ACHN (cell line): Measurements from ENCODE around the gene TJP1.
"Not testable (repeated sequence)": the region's sequence is repeated elsewhere in the genome, so short reads cannot be mapped to it uniquely, and the experiment has no call there.

Experiments used
- DNase-seq: peaks from one replicate; pipeline ENCODE4 v3.0.0-alpha.2; 2015
- in situ Hi-C: cut with HindIII; loops from 2 replicates; pipeline ENCODE4 v1.10.0; 2017; ENCODE audit warnings: low sequenced_read_pairs, low pct_ligation_motif_present, low pct_unique_long_range_greater_than_20kb

Gene TJP1

GRCh38 chr15:29811691-29812383 is 10.4 kb downstream of the TJP1 start:
- DNase-seq, result no peak
- in situ Hi-C loops, result no loop called here

GRCh38 chr15:29805708-29806104 is 16.6 kb downstream of the TJP1 start:
- in situ Hi-C loops, result no loop called here

GRCh38 chr15:29805043-29805707 is 17.1 kb downstream of the TJP1 start:
- DNase-seq, result no peak
- in situ Hi-C loops, result no loop called here

More at GRCh38 chr15:29805708-29806104, 16.6 kb downstream of the TJP1 start:
- DNase-seq, result no peak

GRCh38 chr15:29802411-29802810 is 19.9 kb downstream of the TJP1 start:
- in situ Hi-C loops, result no loop called here
- no peak for DNase-seq

- in situ Hi-C loops, result no loop called here
- DNase-seq, result no peak
Measured at GRCh38 chr15:29800491-29801366, 21.5 kb downstream of the TJP1 start.

GRCh38 chr15:29799859-29800258 is 22.4 kb downstream of the TJP1 start:
- no peak for DNase-seq

GRCh38 chr15:29795610-29796009 is 26.7 kb downstream of the TJP1 start:
- DNase-seq, result no peak
- in situ Hi-C loops, result no loop called here

More at GRCh38 chr15:29799859-29800258, 22.4 kb downstream of the TJP1 start:
- in situ Hi-C loops, result no loop called here

- DNase-seq, result no peak
- in situ Hi-C loops, result no loop called here
Measured at GRCh38 chr15:29792426-29793159, 29.7 kb downstream of the TJP1 start.

GRCh38 chr15:29790607-29791006 is 31.7 kb downstream of the TJP1 start:
- in situ Hi-C loops, result no loop called here

GRCh38 chr15:29789871-29790270 is 32.4 kb downstream of the TJP1 start:
- in situ Hi-C loops, result no loop called here
- no peak for DNase-seq

More at GRCh38 chr15:29790607-29791006, 31.7 kb downstream of the TJP1 start:
- no peak for DNase-seq

- in situ Hi-C loops, result no loop called here
- no peak for DNase-seq
Measured at GRCh38 chr15:29788433-29789034, 33.7 kb downstream of the TJP1 start.

GRCh38 chr15:29787767-29788166 is 34.5 kb downstream of the TJP1 start:
- DNase-seq, result no peak
- in situ Hi-C loops, result no loop called here

- DNase-seq, result no peak
- in situ Hi-C loops, result no loop called here
Measured at GRCh38 chr15:29785642-29786041, 36.6 kb downstream of the TJP1 start.

- in situ Hi-C loops, result no loop called here
- no peak for DNase-seq
Measured at GRCh38 chr15:29785136-29785535, 37.1 kb downstream of the TJP1 start.

- in situ Hi-C loops, result no loop called here
Measured at GRCh38 chr15:29784413-29784812, 37.9 kb downstream of the TJP1 start.

GRCh38 chr15:29782816-29783215 is 39.5 kb downstream of the TJP1 start:
- DNase-seq, in situ Hi-C loops: not testable (repeated sequence)

More at GRCh38 chr15:29784413-29784812, 37.9 kb downstream of the TJP1 start:
- no peak for DNase-seq

- in situ Hi-C loops, result no loop called here
Measured at GRCh38 chr15:29778382-29778781, 43.9 kb downstream of the TJP1 start.

GRCh38 chr15:29776859-29777258 is 45.4 kb downstream of the TJP1 start:
- DNase-seq, result no peak
- in situ Hi-C loops, result no loop called here

More at GRCh38 chr15:29778382-29778781, 43.9 kb downstream of the TJP1 start:
- DNase-seq, result no peak
